ENCODE measurements around the gene NUDT11. TPM values are rescaled to one million over a fixed set of nuclear protein-coding genes. Genes with fewer than 3 reads are reported as not detected.

Gene NUDT11
- total and polyA plus RNA-seq, 10 of the 15 experiments (the other 5 are each of a cell fraction or from before 2014, with no cell fraction given), result 0.06 TPM; not detected in 9

- 0% methylated on average over 1 of the region's 1 CpG for WGBS (ENCODE audit: insufficient coverage, insufficient replicate concordance, low lambda C conversion rate, missing lambda C conversion rate)
- ATAC-seq (peak; percentile 54; the same call in 2 of the 3 replicates), DNase-seq (ENCODE audit: low read depth, low spot score) (no peak), FAIRE-seq (no peak)
- intact Hi-C loops (cut with micrococcal nuclease; ENCODE audit: unreplicated experiment), result loop anchor here (5.0 kb wide), 1 partner anchor 122 kb away; no protein-coding TSS in a partner anchor
- no peak overlapping the region for H3K27ac ChIP-seq (ENCODE audit: control insufficient read depth, insufficient read depth)
- no peaks in the 10 kb centered on the region for H3K27me3 ChIP-seq (replicated peaks in 1 of 2; ENCODE audit: control insufficient read depth in 2 of 2, insufficient read depth in 2 of 2, low read length in 1 of 2)
- H3K4me3 ChIP-seq, result no peak overlapping the region
- H3K4me1 ChIP-seq (ENCODE audit: control insufficient read depth, insufficient read depth, low read length), result no peaks in the 10 kb centered on the region
- POLR2A ChIA-PET, result no interaction called here
- RAD21 ChIA-PET (ENCODE audit: unreplicated experiment), result interaction anchor here (1.8 kb wide), 1 partner anchor 121 kb away, joined by 4 read pairs; no protein-coding TSS in a partner anchor
- TF ChIP-seq SMARCA5 (IDR thresholded peaks at IDR 0.05) (peak; percentile 78), CTCF (IDR thresholded peaks at IDR 0.05 in 2 of 3, conservative IDR thresholded peaks at IDR 0.05 in 1 of 3; ENCODE audit: control insufficient read depth in 2 of 3, extremely low read depth in 1 of 3, insufficient read depth in 1 of 3, low read depth in 3 of 3, low read length in 3 of 3) (peak; percentile 23 to 55 (median 41); a peak in 5 of 6 replicates), CHD4 (IDR thresholded peaks at IDR 0.05) (no peak)
- SMC1A ChIA-PET (ENCODE audit: uncharacterized antibody, unreplicated experiment), result interaction anchor here (0.7 kb wide), 1 partner anchor 254 kb away, joined by 3 read pairs; no protein-coding TSS in a partner anchor
- H3K9me3 ChIP-seq (replicated peaks; ENCODE audit: control insufficient read depth, insufficient read depth, low read length), result no peaks in the 10 kb centered on the region; the same call in 2 of the 3 replicates
- H4K20me1 ChIP-seq (ENCODE audit: control insufficient read depth, insufficient read depth), result no peaks in the 10 kb centered on the region
- no peak overlapping the region for H3K4me2 ChIP-seq (ENCODE audit: control insufficient read depth, insufficient read depth)
- BruUV-seq (replicated peaks), result no TSS peak
- H3K36me3 ChIP-seq (ENCODE audit: control insufficient read depth in 2 of 2, insufficient read depth in 2 of 2, low read length in 1 of 2), result no peaks in the 10 kb centered on the region
- CTCF ChIA-PET, result interaction anchor here (0.6 to 4.3 kb wide), 16 partner anchors 9 to 402 kb away, joined by 3 to 32 read pairs (median 7); no protein-coding TSS in a partner anchor
- in situ Hi-C loops (cut with MboI), result no loop called here
- no peak overlapping the region for H3K9ac ChIP-seq (ENCODE audit: control insufficient read depth, insufficient read depth, low read length)
- no peak overlapping the region for H2AFZ ChIP-seq (ENCODE audit: control insufficient read depth, low read depth, low read length)
- H3K79me2 ChIP-seq (ENCODE audit: control insufficient read depth, insufficient read depth, low read length), result no peaks in the 10 kb centered on the region
These were observed 37.3 kb downstream of the NUDT11 start for GRCh38 chrX:51459125-51459524.

- H3K4me3 ChIP-seq, result no peak overlapping the region
- no peak overlapping the region for H3K4me2 ChIP-seq (ENCODE audit: control insufficient read depth, insufficient read depth)
- H3K9ac ChIP-seq (ENCODE audit: control insufficient read depth, insufficient read depth, low read length), result no peak overlapping the region
- no peaks in the 10 kb centered on the region for H3K79me2 ChIP-seq (ENCODE audit: control insufficient read depth, insufficient read depth, low read length)
- no peak for DNase-seq (ENCODE audit: low read depth, low spot score)
- RAD21 ChIA-PET (ENCODE audit: unreplicated experiment), result interaction anchor here (0.9 kb wide), 1 partner anchor 120 kb away, joined by 3 read pairs; no protein-coding TSS in a partner anchor
- CTCF ChIA-PET, result interaction anchor here (0.9 to 1.1 kb wide), 3 partner anchors 35 to 308 kb away, joined by 3 to 4 read pairs (median 3); no protein-coding TSS in a partner anchor
- H4K20me1 ChIP-seq (ENCODE audit: control insufficient read depth, insufficient read depth), result no peaks in the 10 kb centered on the region
- no peak overlapping the region for H2AFZ ChIP-seq (ENCODE audit: control insufficient read depth, low read depth, low read length)
- peak; percentile 37; the same call in 1 of the 2 replicates for TF ChIP-seq RAD21 (IDR thresholded peaks at IDR 0.05; ENCODE audit: insufficient read depth, low read depth, low read length)
- no peak for TF ChIP-seq SREBF1 (IDR thresholded peaks at IDR 0.05; ENCODE audit: low read length)
- peak in 1 of 3 experiments; percentile 23; a peak in 1 of 6 replicates for TF ChIP-seq CTCF (IDR thresholded peaks at IDR 0.05 in 2 of 3, conservative IDR thresholded peaks at IDR 0.05 in 1 of 3; ENCODE audit: control insufficient read depth in 2 of 3, extremely low read depth in 1 of 3, insufficient read depth in 1 of 3, low read depth in 3 of 3, low read length in 3 of 3)
- no peaks in the 10 kb centered on the region; the same call in 2 of the 3 replicates for H3K9me3 ChIP-seq (replicated peaks; ENCODE audit: control insufficient read depth, insufficient read depth, low read length)
- H3K36me3 ChIP-seq (ENCODE audit: control insufficient read depth in 2 of 2, insufficient read depth in 2 of 2, low read length in 1 of 2), result no peaks in the 10 kb centered on the region
- no peak for FAIRE-seq
- no peak overlapping the region for H3K27ac ChIP-seq (ENCODE audit: control insufficient read depth, insufficient read depth)
- in situ Hi-C loops (cut with MboI) (no loop called here), intact Hi-C loops (cut with micrococcal nuclease; ENCODE audit: unreplicated experiment) (loop anchor here (5.0 kb wide), 1 partner anchor 120 kb away; no protein-coding TSS in a partner anchor)
- H3K4me1 ChIP-seq (ENCODE audit: control insufficient read depth, insufficient read depth, low read length), result no peaks in the 10 kb centered on the region
- H3K27me3 ChIP-seq (replicated peaks in 1 of 2; ENCODE audit: control insufficient read depth in 2 of 2, insufficient read depth in 2 of 2, low read length in 1 of 2), result no peaks in the 10 kb centered on the region
- POLR2A ChIA-PET, result no interaction called here
- 0% methylated on average over 1 of the region's 1 CpG for WGBS (ENCODE audit: insufficient coverage, insufficient replicate concordance, low lambda C conversion rate, missing lambda C conversion rate)
- SMC1A ChIA-PET (ENCODE audit: uncharacterized antibody, unreplicated experiment), result interaction anchor here (0.9 to 1.0 kb wide), 2 partner anchors 13 to 32 kb away, joined by 3 read pairs; no protein-coding TSS in a partner anchor
- no TSS peak for BruUV-seq (replicated peaks)
- no peak for ATAC-seq
These were observed 39.6 kb downstream of the NUDT11 start for GRCh38 chrX:51456814-51457213.
